Hematopoietic multipotent progenitor cell (in vitro differentiated cells): ENCODE measurements around the gene NAGS. TPM values are rescaled to one million over a fixed set of nuclear protein-coding genes. Genes with fewer than 3 reads are reported as not detected.
"Not testable (repeated sequence)": the region's sequence is repeated elsewhere in the genome, so short reads cannot be mapped to it uniquely, and the experiment has no call there.

Source experiments
- DNase-seq, 3 donors: peaks; one replicate each; pipeline ENCODE4 v3.0.0-alpha.2; 2011 to 2015; ENCODE audit warnings: low read depth in 2 of 3, low spot score in 2 of 3
- small RNA-seq: library from RNA; depleted of rRNA; stranded (forward); fragments of <200 nt; gene quantifications from one replicate; pipeline ENCODE3, GENCODE V24; 2012
- total RNA-seq: library from RNA; depleted of rRNA; stranded (reverse); fragments of >200 nt; gene quantifications from one replicate; pipeline ENCODE4 v1.2.3, GENCODE V29; 2012

NAGS gene
- total RNA-seq, 1 donor, result under 0.01 TPM

GRCh38 chr17:44037471-44037870 is 33.0 kb downstream of the NAGS start:
- no peak for DNase-seq

GRCh38 chr17:44038604-44039011 is 34.2 kb downstream of the NAGS start:
- no peak for DNase-seq

DNA sequence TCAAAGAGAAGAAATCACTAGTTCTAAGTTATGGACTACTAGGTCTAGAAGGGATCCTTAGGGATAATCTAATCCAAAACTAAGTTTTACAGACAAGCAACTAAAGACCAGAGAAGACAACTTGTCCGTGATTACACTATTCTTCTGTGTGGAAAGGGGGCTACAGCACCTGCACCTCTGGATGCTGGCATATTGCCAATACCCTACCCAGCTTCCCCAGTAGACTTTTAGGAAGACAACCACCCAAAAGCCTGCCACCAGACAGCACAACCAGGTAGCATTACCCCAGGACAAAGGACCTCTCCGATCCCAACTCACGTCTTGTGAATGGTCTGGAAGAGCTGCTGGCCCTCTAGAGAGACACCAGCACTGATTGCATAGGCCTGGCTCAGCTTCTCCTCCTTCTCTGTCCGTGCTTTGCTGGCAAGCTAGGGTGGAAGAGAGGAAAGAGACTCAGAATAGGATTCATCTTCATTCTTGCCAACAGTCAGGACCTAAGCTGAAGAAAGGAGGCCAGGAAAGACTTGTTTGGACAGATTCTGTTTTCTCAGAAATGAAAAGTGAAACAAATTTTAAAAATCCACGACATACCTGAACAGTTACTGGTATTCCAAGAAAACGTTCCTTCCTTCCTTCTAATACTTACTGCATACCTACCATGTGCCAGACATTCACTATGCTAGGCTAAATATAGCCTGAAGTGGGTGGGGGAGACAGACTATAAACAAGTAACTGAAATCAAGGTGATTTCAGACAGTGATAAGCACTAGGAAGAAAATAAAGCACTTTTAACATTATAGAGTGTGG is 35.6 kb downstream of the NAGS start:
- DNase-seq, result no peak

DNA sequence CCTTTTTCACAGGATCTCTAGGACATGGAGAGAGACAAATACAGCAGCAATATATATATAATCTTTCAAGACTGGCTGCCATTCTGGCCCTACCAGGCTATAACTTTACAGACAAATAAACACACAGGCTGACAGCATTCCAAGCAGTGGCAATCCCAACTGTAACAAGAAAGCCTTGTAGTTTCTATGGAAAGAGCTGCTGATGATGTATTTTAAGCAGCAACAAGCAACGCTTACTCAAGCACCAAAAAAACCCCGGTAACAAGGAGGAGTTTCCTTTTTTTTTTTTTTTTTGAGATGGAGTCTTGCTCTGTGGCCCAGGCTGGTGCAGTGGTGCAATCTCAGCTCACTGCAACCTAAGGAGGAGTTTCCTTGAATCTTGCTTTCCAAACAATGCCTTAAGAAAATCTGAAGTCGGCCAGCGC is 38.9 kb downstream of the NAGS start:
- no peak for DNase-seq

GRCh38 chr17:44044071-44044470 is 39.6 kb downstream of the NAGS start:
- no peak for DNase-seq

DNA sequence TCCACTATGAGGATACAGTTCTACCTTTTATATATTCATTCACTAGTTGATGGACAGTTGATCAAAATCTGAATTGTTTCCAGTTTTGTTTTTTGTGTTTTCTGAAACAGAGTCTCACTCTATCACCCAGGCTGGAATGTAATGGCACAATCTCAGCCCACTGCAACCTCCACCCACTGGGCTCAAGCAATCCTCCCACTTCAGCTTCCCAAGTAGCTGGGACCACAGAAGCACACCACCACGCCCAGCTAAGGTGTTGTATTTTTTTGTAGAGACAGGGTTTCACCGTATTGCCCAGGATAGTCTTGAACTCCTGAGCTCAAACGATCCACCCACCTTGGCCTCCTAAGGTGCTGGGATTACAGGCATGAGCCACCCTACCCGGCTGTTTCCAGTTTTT is 41.1 kb downstream of the NAGS start:
- no peak for DNase-seq

GRCh38 chr17:44046893-44047292 is 42.5 kb downstream of the NAGS start:
- not testable (repeated sequence) for DNase-seq

DNA sequence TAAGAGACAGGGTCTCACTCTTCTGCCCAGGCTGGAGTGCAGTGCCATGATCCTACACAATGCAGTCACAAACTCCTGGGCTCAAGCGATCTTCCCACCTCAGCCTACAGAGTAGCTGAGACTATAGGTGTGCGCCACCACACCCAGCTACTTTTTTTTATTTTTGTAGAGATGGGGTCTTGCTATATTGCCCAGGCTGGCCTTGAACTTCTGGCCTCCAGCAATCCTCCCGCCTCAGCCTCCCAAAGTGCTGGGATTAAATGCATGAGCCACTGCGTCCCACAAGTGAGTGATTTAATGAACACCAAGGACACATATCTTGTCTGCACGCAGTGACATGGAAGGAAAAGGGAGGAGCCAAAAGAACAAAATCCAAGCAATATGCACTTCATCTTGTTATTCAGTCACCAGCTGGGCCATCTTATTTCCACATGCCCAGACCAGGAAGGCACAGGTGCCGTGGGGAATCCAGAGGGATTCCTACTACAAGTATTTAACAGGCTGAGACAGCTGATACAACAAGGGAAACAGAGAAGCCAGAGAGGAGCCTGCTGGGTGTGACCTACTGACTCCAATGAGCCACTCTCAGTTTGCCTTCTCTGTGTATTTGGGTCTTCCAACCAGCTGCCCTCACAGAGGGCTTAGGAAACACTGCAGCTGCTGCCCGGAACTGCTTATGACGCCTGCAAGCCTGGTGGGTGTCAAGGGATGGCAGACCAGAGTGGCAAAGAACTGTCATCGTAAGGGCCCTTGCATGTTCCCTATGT is 45.1 kb downstream of the NAGS start:
- no peak for DNase-seq

DNA sequence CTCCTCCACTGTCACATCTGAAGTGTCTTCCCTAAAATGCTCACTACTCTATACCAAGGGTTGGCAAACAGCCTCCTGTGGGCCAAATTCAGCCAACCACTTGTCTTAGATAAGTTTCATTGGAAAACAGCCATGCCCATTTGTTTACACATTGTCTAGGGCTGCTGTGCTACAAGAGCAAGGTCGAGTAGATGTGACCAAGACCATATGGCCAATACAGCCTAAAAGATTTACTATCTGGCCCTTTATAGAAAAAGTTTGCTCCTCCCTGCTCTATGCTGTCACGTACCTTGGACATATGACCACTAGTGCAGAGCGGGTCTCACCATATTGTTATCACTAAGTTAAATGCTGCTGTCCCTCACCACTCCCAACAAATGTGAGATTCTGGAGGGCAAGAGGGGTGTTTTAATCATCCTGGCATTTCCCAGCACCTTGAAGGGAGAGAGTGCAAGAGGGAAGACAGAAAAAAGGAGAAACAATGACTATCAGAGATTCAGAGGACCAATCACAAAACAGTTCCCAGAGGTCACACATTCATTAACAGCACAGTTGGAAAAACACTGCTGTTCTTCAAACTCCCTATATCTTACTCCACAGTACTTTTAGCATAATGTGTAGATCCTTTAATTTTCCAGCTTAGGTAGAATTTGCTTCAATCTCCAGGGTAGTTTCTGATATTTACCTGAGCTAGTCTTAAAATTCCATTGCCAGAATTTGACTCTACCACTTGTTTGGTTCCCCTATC is 48.9 kb downstream of the NAGS start:
- no peak for DNase-seq

Small RNAs within 50 kb of the gene (small RNA-seq; reads per million reads assigned to genes)
- gene RF00012, result 0.61 reads per million

Other genes with a start within 250 kb of the NAGS start
- gene SOST, start 245.8 kb upstream of the NAGS start, total RNA-seq, result not detected
- gene DUSP3, start 225.6 kb upstream of the NAGS start, total RNA-seq, result 78.6 TPM
- gene CFAP97D1, start 224.2 kb upstream of the NAGS start, total RNA-seq, result under 0.01 TPM
- gene MPP3, start 171.5 kb upstream of the NAGS start, total RNA-seq, result 1.9 TPM
- under 0.01 TPM for gene CD300LG, start 157.4 kb upstream of the NAGS start, total RNA-seq
- 0.81 TPM for gene MPP2, start 97.1 kb upstream of the NAGS start, total RNA-seq
- gene PPY, start 62.1 kb upstream of the NAGS start, total RNA-seq, result 0.27 TPM
- not detected for gene PYY, start 50.7 kb upstream of the NAGS start, total RNA-seq
- gene TMEM101, start 10.3 kb downstream of the NAGS start, total RNA-seq, result 141 TPM
- 17.8 TPM for gene LSM12, start 62.0 kb downstream of the NAGS start, total RNA-seq
- 60.1 TPM for gene G6PC3, start 66.1 kb downstream of the NAGS start, total RNA-seq
- gene HDAC5, start 119.0 kb downstream of the NAGS start, total RNA-seq, result 102 TPM
- 3.5 TPM for gene HROB, start 137.3 kb downstream of the NAGS start, total RNA-seq
- not detected for gene ASB16, start 166.1 kb downstream of the NAGS start, total RNA-seq
- 56.8 TPM for gene TMUB2, start 182.3 kb downstream of the NAGS start, total RNA-seq
- gene ATXN7L3, start 195.3 kb downstream of the NAGS start, total RNA-seq, result 34.2 TPM
- 58.7 TPM for gene UBTF, start 215.1 kb downstream of the NAGS start, total RNA-seq